HG02678 (cell line): ENCODE measurements around the gene APBB3.

Source experiments
- ATAC-seq: cut with Tn5 transposase; IDR thresholded peaks from one replicate; pipeline ENCODE4 v1.9.1; 2021; ENCODE audit warnings: mild to moderate bottlenecking, moderate library complexity; ENCODE audit not compliant: unreplicated experiment

APBB3 gene

GRCh38 chr5:140576776-140577201 is 12.4 kb upstream of the APBB3 start:
- ATAC-seq, result no peak

DNA sequence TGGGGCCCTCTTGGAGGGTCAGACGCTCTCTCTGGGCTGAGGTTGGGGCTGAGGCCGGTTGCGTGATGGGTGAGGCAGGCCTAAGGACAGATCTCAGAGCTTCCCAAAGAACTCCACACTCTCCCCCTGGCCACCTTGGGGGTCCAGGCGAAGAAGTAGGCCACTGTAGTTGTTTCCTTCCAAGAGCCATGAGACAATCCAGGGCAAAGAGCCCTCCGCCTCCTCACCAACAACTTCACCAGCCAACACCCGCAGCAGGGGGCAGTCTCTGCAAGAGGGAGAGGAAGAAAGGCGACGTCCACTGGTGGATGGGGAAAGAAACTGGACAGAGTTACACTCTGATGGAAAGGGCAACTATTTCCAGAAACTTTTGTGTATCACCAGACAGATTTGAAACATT is 10.9 kb upstream of the APBB3 start:
- ATAC-seq, result no peak

- ATAC-seq, result no peak
Observed at GRCh38 chr5:140574165-140574564, 9.8 kb upstream of the APBB3 start.

- ATAC-seq, result no peak
Observed at GRCh38 chr5:140573683-140574082, 9.3 kb upstream of the APBB3 start.

GRCh38 chr5:140571105-140571504 is 6.7 kb upstream of the APBB3 start:
- no peak for ATAC-seq

- ATAC-seq, result no peak
Observed at GRCh38 chr5:140570488-140570887, 6.1 kb upstream of the APBB3 start.

- no peak for ATAC-seq
Observed at GRCh38 chr5:140570058-140570457, 5.7 kb upstream of the APBB3 start.

GRCh38 chr5:140569197-140569596 is 4.8 kb upstream of the APBB3 start:
- no peak for ATAC-seq

DNA sequence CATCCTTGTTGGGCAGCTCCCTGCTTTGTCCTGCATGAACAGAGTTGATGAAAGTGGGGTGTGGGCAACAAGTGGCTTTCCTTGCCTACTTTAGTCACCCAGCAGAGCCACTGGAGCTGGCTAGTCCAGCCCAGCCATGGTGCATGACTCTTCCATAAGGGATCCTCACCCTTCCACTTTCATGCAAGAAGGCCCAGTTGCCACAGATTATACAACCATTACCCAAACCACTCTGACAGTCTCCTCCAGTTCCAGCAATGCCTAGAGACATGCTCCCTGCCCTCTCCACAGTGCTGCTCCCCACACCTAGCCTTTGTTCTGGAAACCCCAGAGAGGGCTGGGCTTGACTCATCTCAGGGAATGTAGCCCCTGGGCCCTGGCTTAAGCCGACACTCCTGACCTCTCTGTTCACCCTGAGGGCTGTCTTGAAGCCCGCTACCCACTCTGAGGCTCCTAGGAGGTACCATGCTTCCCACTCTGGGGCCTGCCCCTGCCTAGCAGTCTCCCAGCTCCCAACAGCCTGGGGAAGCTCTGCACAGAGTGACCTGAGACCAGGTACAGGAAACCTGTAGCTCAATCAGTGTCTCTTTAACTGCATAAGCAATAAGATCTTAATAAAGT is 4.2 kb upstream of the APBB3 start:
- no peak for ATAC-seq

DNA sequence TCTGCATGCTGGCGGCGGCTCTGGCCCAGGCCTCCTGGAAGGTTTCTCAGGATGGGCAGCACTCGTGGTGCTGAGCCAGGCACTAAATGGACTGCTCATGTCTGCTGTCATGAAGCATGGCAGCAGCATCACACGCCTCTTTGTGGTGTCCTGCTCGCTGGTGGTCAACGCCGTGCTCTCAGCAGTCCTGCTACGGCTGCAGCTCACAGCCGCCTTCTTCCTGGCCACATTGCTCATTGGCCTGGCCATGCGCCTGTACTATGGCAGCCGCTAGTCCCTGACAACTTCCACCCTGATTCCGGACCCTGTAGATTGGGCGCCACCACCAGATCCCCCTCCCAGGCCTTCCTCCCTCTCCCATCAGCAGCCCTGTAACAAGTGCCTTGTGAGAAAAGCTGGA is 3.5 kb upstream of the APBB3 start:
- ATAC-seq, result no peak

DNA sequence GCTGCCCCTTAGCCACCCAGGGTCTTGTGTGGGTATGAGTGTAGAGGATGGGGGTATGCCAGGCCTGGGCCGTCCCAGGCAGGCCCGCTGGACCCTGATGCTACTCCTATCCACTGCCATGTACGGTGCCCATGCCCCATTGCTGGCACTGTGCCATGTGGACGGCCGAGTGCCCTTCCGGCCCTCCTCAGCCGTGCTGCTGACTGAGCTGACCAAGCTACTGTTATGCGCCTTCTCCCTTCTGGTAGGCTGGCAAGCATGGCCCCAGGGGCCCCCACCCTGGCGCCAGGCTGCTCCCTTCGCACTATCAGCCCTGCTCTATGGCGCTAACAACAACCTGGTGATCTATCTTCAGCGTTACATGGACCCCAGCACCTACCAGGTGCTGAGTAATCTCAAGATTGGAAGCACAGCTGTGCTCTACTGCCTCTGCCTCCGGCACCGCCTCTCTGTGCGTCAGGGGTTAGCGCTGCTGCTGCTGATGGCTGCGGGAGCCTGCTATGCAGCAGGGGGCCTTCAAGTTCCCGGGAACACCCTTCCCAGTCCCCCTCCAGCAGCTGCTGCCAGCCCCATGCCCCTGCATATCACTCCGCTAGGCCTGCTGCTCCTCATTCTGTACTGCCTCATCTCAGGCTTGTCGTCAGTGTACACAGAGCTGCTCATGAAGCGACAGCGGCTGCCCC is 2.9 kb upstream of the APBB3 start:
- no peak for ATAC-seq

GRCh38 chr5:140566665-140567064 is 2.3 kb upstream of the APBB3 start:
- no peak for ATAC-seq

DNA sequence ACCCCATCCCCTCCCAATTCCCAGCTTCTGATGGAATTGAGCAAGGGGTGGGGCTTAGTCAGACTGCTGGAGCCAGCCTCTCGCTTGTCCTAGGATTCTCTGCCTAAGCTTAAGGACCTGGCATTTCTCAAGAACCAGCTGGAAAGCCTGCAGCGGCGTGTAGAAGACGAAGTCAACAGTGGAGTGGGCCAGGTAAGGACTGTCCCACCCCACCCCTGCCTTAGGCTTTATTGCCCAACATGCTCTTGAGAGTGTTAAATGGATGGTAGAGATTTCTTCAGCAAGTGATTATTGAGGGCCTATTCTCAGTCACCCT is 1.3 kb upstream of the APBB3 start:
- ATAC-seq, result no peak

- no peak for ATAC-seq
Observed at GRCh38 chr5:140565024-140565779, 804 bp upstream of the APBB3 start.

- no peak for ATAC-seq
Observed at GRCh38 chr5:140563596-140563995, 802 bp downstream of the APBB3 start.

DNA sequence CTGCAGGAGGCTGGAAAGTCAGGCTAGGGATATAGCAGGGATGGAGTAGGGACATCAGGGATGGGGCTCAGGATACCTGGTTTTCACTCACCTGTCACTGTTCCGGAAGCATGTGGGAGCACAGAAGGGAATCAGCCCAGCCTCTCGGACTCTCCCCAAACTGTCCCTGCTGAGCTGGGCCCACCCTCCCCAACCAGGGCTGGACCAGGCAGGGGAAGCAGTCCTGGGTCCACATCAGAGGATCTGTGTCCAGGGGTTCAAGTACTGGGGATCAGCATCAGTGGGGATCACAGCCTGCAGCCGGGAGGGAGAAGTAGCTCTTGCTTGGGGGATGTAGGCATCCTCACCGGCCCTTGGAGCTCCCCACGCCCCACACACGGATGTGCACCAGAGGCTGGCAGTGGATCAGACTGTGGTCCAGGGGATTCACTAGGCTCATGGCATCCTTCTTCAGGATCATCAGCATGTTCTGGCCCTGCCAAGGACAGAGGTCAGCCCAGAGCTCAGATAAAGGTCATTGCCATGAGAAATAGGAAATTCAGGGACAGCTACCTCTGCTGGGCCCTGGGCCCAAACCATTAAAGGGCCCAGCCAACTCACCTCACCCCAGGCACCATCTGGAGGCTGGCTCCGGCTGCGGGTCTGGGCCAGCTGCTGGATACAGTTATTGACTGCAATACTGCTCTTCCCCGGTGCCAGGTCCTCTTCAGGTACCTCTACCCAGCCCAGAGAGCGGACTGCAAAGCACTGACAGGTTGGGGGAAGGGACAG is 2.5 kb downstream of the APBB3 start:
- ATAC-seq, result no peak

GRCh38 chr5:140560227-140560626 is 4.2 kb downstream of the APBB3 start:
- ATAC-seq, result no peak

- no peak for ATAC-seq
Observed at GRCh38 chr5:140558542-140558941, 5.9 kb downstream of the APBB3 start.

GRCh38 chr5:140557965-140558364 is 6.4 kb downstream of the APBB3 start:
- ATAC-seq, result no peak

- ATAC-seq, result peak; percentile 98
Observed at GRCh38 chr5:140557136-140557805, 7.1 kb downstream of the APBB3 start, which contains the start of gene SRA1. SRA1 (minus strand) TSS chr5:140557473; CDS start chr5:140557452, 21 bp downstream.

- no peak for ATAC-seq
Observed at GRCh38 chr5:140556438-140556837, 8.0 kb downstream of the APBB3 start.
